SH-SY5Y (cell line): Measurements from ENCODE around the gene U2AF1L4.

Experiments used
- GATA2 ChIP-seq: IDR thresholded peaks from 2 replicates; pipeline ENCODE4 v1.6.1; 2011; ENCODE audit warnings: mild to moderate bottlenecking, low read depth, low read length
- GATA3 ChIP-seq: IDR thresholded peaks from 2 replicates; pipeline ENCODE4 v1.6.1; 2011; ENCODE audit warnings: low read depth, mild to moderate bottlenecking, low read length, moderate library complexity

U2AF1L4 gene

DNA sequence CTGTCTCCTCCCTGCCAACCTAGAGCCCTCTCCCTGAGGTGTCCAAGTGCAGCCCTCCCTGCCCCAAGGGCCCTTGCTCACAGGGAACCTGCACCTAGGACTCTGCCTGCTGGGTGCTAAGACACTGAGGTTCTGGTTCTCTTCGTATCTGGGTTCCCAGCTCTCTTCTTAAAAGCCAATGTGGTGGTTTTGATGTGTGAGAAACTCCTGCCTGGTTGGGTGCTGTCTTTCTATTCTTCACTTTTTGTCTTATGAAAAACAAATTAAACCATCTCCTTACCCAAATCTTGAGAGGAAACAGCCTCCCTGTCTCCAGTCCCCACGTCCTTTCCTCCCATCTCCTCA lies 31.7 kb downstream of the U2AF1L4 start:
- TF ChIP-seq GATA2 (no peak), GATA3 (no peak)

DNA sequence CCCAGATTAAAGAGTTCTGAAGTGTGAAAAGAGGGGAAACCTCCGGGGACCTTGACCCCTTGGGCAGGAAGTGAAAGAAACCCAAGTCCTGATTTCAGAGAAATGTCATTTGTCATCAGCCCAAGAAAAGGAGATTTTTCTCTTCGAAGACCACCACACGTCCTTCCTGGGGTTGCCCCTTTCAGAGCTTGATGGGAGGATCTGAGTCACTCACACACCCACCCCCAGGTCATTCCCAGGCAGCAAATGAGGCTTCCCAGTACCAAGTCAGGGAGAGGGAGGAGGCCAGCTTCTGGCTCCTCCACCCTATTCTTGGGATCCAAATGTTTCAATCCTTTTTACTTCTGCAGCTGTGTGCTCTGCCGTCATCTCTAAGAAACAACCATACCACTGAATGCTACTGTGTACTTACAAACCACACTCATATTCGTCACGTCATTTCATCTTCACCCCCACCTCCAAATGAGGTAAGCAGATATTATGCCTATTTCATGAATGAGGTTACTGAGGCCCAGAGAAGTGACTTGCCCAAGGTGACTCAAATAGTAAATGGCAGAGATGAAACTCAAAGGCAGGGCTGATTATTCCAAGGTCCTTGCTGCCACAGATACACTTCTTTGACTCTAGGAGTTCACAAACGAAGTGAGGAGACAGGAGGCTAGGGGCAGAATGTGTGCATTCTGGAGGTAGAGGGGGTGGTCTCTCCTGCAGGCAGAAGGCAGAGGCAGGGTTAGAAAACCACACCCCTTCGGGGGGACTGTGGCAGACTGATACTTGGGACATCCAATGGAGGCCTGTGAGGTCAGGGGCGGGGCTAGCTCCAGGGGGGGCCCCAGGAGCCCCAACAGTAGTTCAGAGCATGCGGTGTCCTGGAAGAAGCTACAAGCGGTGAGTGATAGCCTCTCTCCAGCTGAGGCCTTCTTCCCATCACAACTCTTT lies 32.4 kb downstream of the U2AF1L4 start:
- no peak for TF ChIP-seq GATA3

DNA sequence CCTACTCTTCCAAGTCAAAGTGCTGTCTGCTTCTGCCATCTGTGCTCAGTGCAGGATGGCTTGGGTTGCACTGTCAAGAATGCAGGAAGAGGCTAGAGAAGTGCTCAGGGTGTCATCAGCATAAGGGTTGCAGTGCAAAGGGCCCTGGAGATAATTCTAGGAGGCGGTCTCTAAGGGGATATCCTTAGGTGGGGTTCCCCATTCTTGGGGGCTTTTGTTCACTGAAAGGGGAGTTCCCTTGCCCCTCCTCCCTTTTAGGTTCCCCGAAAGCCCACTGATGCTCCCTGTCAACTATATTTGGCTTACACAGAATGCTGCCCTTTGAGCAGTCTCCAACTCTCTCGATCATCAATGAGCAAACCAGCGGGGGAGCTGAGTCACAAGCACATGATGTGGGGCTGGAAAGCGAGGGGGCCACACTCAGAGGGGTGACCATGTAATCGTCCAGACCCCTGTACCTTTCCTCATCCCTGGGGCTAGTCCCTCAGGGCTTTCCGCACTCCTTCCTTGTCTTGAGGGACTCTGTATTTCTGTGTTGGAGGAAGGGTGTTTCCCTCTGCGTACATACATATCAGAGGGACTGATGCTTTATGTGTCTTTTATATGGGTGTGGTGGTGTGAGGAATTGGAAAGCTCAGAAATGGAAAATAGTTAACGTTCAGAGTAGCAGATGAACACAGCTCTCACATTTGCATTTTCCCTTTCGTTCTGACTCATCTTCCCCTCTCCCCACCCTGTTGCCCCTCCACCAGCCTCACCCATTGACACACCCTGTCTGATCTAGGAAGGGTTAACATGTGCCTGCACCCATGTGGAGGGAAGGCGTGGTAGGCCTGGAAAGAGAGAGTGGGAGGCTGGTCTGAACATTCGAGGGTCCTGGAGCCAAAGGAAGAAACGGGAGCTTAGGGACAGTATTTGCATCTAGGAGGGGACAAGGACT lies 34.2 kb downstream of the U2AF1L4 start:
- TF ChIP-seq GATA2, result no peak
- TF ChIP-seq GATA3, result no peak

DNA sequence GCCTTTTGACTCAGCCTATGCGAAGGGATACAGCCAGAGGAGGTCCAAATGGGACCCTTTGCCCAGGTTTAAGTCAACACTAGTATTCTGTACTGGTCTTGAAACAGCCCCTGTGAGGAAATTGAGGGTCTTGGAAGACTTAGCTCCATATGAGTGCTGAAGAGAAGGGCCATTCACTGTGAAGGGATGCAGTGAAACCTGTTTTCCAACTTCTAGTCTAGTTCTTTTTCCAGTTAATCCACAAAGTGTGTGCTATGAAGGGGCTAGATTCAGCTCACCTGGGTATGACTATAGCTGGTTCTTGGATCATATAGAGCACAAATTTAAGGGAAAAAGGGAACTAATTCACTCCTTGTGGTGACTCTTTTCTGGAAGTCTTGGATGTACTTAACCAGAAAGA lies 36.8 kb downstream of the U2AF1L4 start:
- TF ChIP-seq GATA2 (no peak), GATA3 (no peak)

DNA sequence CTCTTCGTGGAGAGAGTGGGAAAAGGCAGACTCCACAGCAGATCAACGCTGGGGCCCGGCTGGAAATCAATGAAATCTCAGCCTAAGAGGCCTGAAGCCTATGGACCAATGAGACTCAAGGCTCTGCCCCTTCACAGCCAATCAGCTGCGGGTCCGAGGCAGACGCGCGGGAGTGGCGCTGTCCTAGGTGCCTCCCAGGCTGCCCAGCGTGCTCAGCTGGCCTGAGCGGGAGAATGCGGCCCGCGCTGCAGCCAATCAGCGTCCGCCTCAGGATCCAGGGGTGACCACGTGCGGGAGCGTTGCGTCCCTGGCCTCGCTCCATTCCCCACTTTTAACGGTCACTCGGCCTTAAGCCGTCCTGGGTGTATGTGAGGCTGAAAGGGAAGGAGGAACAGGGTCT lies 41.0 kb downstream of the U2AF1L4 start, which contains the start of gene ZBTB32:
ZBTB32 (plus strand) TSS at position 341 of the 400 bp plus-strand sequence. CDS start 10,069 bp downstream, outside the sequence.
- no peak for TF ChIP-seq GATA2
- TF ChIP-seq GATA3, result no peak

DNA sequence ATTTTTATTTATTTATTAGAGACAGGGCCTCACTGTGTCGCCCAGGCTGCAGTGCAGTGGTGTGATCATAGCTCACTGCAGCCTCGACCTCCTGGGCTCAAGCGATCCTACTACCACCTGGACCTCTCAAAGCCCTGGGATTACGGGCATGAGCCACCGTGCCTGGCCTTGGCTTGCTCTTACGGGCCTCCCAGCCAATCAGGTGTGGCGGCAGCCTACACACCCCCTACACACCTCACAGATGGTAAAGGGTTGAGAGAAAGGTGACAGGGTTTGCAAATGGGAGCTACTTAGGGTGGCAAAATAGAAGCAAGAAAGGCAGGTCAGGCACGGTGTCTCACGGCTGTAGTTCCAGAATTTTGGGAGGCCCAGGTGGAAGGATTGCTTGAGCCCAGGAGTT lies 41.9 kb downstream of the U2AF1L4 start:
- TF ChIP-seq GATA3 (no peak), GATA2 (no peak)

DNA sequence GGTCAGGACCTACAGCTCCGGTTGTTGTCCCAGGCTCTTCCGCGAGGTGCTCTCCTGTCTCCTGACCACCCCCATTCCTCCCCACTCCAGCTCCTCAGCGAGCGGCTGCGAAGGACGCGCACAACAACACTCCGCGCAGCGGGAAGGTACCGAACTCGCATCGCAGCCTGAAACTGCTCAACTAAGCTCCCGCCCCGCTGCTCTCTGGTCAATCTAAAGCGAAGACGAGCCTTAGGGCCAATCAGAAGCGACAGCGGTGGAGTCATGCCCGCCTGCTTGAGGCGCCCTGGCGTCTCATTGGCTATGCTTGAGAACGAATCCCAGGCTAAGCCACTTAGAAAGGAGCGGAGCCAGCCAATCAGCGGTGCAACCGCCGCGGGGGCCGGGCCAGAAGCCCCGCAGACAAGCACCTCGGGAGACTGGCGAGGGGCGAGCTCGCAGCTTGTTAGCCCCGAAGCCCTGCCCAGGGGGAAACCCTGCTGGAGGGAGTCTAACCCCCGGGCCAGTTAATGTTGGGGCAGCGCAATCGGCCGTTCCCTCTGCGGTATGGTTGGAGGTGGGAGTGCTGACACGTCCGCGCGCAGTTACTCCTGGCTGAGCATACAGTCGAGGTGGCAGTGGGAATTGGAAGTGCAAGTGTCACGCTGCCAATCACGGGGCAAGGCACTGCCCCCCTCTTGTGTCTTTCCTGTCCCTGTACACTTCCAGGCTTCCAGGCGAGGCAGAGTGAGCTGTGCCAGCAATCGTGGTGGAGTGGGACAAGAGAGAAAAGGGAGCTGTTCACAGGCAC lies 42.8 kb downstream of the U2AF1L4 start:
- TF ChIP-seq GATA2 (no peak), GATA3 (no peak)

DNA sequence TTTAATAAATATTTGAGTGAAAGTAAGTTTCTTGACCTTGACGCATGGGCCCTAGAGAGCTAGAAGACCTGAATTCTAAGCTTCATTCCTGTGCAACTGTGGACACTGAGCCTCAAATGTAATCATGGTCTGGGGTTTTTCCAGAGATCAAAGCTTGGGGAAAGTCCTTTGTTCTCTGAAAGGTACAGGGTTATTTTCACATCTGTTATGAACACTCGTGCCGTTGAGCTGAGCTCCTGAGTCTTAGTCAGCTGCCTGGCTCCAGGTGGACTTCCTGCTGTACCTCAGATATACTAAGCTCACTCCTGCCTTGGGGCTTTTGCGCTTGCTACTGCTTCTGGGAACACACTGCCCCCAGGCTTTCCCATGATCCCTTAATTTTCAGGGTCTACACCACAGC lies 48.4 kb downstream of the U2AF1L4 start:
- TF ChIP-seq GATA2 (no peak), GATA3 (no peak)

DNA sequence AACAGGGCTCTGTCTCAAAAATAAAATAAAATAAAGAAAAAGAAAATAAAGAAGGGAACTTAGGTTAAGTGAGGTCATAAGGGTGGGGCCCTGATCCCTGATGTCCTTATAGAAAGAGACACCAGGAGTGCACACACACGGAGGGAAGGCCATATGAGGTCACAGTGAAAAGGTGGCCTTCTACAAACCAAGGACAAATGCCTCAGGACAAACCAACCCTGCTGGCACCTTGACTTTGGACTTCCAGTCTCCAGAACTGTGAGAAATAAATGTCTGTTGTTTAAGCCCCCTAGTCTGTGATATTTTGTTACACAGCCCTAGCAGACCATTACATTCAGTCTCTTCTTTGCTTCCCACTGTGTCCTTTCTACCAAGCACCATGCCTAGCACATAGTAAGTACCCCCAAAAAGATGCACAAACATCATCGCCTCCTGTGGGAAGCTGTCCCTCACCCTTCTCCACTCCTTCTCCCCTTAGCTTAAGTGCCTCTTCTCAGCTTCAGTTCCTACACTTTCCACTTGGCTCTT lies 49.3 kb downstream of the U2AF1L4 start:
- no peak for TF ChIP-seq GATA2

DNA sequence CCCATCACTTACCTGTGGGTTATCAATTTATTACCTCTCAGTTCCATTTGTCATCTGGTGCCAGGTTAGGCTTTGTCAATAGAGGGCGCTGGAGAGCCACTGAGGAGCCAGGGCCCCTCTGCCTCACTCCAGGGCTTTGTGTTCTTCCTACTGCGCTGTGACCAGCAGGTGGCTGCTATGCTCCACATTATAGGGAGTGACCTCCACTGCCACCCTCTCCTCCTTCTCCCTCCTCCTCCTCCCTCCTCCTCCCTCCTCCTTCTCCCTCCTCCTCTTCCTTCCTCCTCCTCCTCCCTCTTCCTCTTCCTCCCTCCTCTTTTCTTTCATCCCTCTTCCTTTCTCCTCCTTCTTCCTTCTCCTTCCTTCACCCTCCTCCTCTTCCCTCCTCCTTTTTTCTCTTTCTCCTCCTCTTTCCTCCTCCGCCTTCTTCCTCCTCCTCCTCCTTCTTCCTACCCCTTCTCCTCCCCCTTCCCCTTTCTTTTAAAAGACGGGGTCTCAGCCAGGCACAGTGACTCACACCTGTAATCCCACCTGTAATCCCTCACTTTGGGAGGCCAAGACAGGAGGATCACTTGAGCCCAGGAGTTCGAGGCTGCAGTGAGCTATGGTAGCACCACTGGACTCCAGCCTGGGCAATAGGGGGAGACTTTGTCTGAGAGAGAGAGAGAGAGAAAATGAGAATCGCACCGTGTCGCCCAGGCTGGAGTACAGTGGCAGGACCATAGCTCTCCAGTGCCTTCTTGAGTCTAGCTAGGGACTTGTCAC lies 51.2 kb downstream of the U2AF1L4 start:
- TF ChIP-seq GATA2, result no peak
- no peak for TF ChIP-seq GATA3

DNA sequence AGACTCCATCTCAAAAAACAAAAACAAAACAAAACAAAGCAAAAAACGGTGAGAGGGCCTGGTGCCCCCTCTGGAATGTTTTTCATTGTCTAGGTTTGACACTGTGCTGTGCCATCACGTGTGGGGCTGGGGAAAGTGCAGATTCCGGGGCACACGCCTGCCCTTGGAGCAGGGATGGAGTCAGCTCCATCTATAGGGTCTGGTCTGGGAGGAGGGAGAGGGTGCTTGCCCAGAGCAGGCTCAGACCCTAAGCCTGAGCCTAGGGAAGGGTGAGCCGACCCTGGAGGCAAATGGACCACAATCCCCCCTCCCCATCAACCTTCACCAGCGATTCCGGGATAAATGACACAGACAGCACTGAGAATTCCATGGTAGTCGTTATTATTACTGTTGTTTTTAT lies 51.8 kb downstream of the U2AF1L4 start:
- TF ChIP-seq GATA3 (no peak), GATA2 (no peak)
